GM21619 (cell line): ENCODE data around the gene AXDND1.
"Not testable (repeated sequence)": the region's sequence is repeated elsewhere in the genome, so short reads cannot be mapped to it uniquely, and the experiment has no call there.

Experiments
- ATAC-seq: cut with Tn5 transposase; IDR thresholded peaks from one replicate; pipeline ENCODE4 v1.9.1; 2021; ENCODE audit not compliant: unreplicated experiment

AXDND1 gene

GRCh38 chr1:179369751-179370341 is 4.1 kb downstream of the AXDND1 start:
- ATAC-seq: no peak

GRCh38 chr1:179372160-179372559 is 6.4 kb downstream of the AXDND1 start:
- ATAC-seq: no peak

- ATAC-seq: no peak
Observed at GRCh38 chr1:179376223-179376622, 10.5 kb downstream of the AXDND1 start.

- no peak for ATAC-seq
Observed at GRCh38 chr1:179380299-179380698, 14.5 kb downstream of the AXDND1 start.

- no peak for ATAC-seq
Observed at GRCh38 chr1:179384027-179384426, 18.3 kb downstream of the AXDND1 start.

- no peak for ATAC-seq
Observed at GRCh38 chr1:179385510-179385909, 19.7 kb downstream of the AXDND1 start.

- no peak for ATAC-seq
Observed at GRCh38 chr1:179393721-179394120, 27.9 kb downstream of the AXDND1 start.

GRCh38 chr1:179399399-179399798 is 33.6 kb downstream of the AXDND1 start:
- not testable (repeated sequence) for ATAC-seq

GRCh38 chr1:179417760-179418159 is 52.0 kb downstream of the AXDND1 start:
- ATAC-seq: not testable (repeated sequence)

GRCh38 chr1:179418706-179419105 is 52.9 kb downstream of the AXDND1 start:
- ATAC-seq: not testable (repeated sequence)

- ATAC-seq: no peak
Observed at GRCh38 chr1:179424610-179425009, 58.8 kb downstream of the AXDND1 start.

GRCh38 chr1:179425186-179425585 is 59.4 kb downstream of the AXDND1 start:
- no peak for ATAC-seq

GRCh38 chr1:179437171-179437570 is 71.4 kb downstream of the AXDND1 start:
- ATAC-seq: no peak

- ATAC-seq: not testable (repeated sequence)
Observed at GRCh38 chr1:179439646-179440045, 73.9 kb downstream of the AXDND1 start.

GRCh38 chr1:179440301-179440700 is 74.5 kb downstream of the AXDND1 start:
- not testable (repeated sequence) for ATAC-seq

GRCh38 chr1:179440971-179441370 is 75.2 kb downstream of the AXDND1 start:
- ATAC-seq: no peak

GRCh38 chr1:179441501-179441900 is 75.7 kb downstream of the AXDND1 start:
- no peak for ATAC-seq

- ATAC-seq: not testable (repeated sequence)
Observed at GRCh38 chr1:179442846-179443245, 77.1 kb downstream of the AXDND1 start.

GRCh38 chr1:179445593-179445992 is 79.8 kb downstream of the AXDND1 start:
- ATAC-seq: no peak

- no peak for ATAC-seq
Observed at GRCh38 chr1:179447489-179447888, 81.7 kb downstream of the AXDND1 start.

- ATAC-seq: no peak
Observed at GRCh38 chr1:179448437-179449149, 82.8 kb downstream of the AXDND1 start.

- not testable (repeated sequence) for ATAC-seq
Observed at GRCh38 chr1:179459606-179460206, 93.9 kb downstream of the AXDND1 start.
